MCF 10A (cell line): Measurements from ENCODE around the gene EPS8L1. TPM values are rescaled to one million over a fixed set of nuclear protein-coding genes. Genes with fewer than 3 reads are reported as not detected.
A peak's percentile ranks its signal among the peaks of the same experiment; 100 is the strongest.
"Not testable (repeated sequence)": the region's sequence is repeated elsewhere in the genome, so short reads cannot be mapped to it uniquely, and the experiment has no call there.

Source experiments
- BruUV-seq: library from RNA; stranded (reverse); fragments of 400-500 nt; replicated peaks from 2 replicates; lab custom pipeline; 2021; lab: Mats Ljungman, UMichigan
- CTCF ChIA-PET: fragments of 300-600 bp; sonication (Branson Sonifier 250); formaldehyde crosslinking; extraction: SDS; loops from one replicate; lab custom pipeline; 2021; ENCODE audit warnings: antibody characterized with exemption, inconsistent platforms; lab: Yijun Ruan, JAX
- POLR2A ChIA-PET: fragments of 300-600, 350-650 bp; sonication (Branson Sonifier 250); formaldehyde crosslinking; extraction: SDS; loops from one replicate; lab custom pipeline; 2020; ENCODE audit warnings: antibody characterized with exemption, inconsistent platforms; lab: Yijun Ruan, JAX
- DNase-seq: peaks from one replicate; pipeline ENCODE4 v3.0.0-alpha.2; 2018; ENCODE audit not compliant: unreplicated experiment
- H3K27ac Mint-ChIP-seq: one replicate; pipeline ENCODE4 v1.8.0; 2022; ENCODE audit warnings: mild to moderate bottlenecking, low read depth, mixed read lengths; ENCODE audit not compliant: unreplicated experiment
- H3K27me3 Mint-ChIP-seq: one replicate; pipeline ENCODE4 v1.8.0; 2022; ENCODE audit warnings: mixed read lengths; ENCODE audit not compliant: insufficient read depth, unreplicated experiment
- H3K36me3 Mint-ChIP-seq: one replicate; pipeline ENCODE4 v1.8.0; 2022; ENCODE audit warnings: mild to moderate bottlenecking, moderate library complexity, mixed read lengths; ENCODE audit not compliant: insufficient read depth, unreplicated experiment
- H3K4me1 Mint-ChIP-seq: one replicate; pipeline ENCODE4 v1.8.0; 2022; ENCODE audit warnings: mixed read lengths; ENCODE audit not compliant: insufficient read depth, unreplicated experiment
- H3K4me3 Mint-ChIP-seq: one replicate; pipeline ENCODE4 v1.8.0; 2022; ENCODE audit warnings: mild to moderate bottlenecking, moderate library complexity, mixed read lengths; ENCODE audit not compliant: unreplicated experiment
- H3K9me3 Mint-ChIP-seq: one replicate; pipeline ENCODE4 v1.8.0; 2022; ENCODE audit warnings: mixed read lengths; ENCODE audit not compliant: unreplicated experiment
- intact Hi-C: fragments of 100-400 bp; cut with micrococcal nuclease; formaldehyde crosslinking; loops from 2 replicates; pipeline ENCODE4 v1.14.1; 2022
- total RNA-seq: library from RNA; stranded (reverse); gene quantifications from 2 replicates; pipeline ENCODE4 v1.2.3, GENCODE V29; 2022
- TF ChIP-seq, protein P1 (sequence below): fragments of 200-600 bp; IDR thresholded peaks from one replicate; pipeline ENCODE4 v1.8.0; 2022; ENCODE audit warnings: antibody characterized with exemption, mild to moderate bottlenecking; ENCODE audit not compliant: unreplicated experiment

EPS8L1 gene
- total RNA-seq, 1 experiment from 2014 or later: 17.9 TPM

DNA sequence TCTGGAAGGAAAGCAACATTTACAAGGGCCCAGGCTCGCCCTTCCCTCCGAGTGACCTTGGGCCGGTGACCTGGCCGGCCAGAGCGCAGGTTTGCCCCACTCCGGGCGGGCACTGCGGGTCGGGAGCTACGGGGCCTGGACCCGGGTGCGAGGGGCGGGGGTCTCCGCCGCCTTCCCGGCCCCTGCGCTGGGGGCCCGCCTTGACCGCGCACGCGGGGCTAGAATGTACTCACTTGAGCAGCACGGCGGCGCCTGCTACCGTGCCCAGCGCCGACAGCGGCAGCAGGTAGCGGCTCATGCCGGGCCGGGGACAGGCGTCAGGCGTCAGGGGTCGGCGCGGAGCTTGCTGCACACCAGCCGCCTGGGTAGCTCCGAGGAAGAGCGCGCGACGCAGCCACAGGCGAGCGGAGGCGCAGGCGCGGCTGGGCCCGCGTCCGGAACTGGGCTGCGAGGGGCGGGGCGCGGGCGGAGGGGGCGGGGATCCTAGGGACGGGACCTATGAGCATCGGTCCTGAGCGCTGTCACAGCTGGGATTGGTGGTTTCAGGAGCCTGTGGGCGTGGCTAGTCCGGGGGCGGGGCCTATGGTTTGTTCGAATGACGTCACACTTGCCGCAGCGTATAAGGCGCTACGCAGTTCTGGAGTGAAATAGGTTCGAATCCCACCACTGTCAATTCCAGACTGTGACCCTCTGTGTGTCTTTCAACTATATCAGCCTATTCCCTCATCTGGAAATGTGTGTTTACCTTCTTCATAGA, 12.8 kb upstream of the EPS8L1 start, which contains the start of gene RDH13:
TSS of gene RDH13 (minus strand) at position 414 of the 757 bp plus-strand sequence. CDS start at position 298, 116 bp downstream.
- H3K9me3 Mint-ChIP-seq: no peaks in the 10 kb centered on the region
- DNase-seq: peak; percentile 96
- POLR2A ChIA-PET: interaction anchor here (0.6 to 2.0 kb wide), 11 partner anchors 8 to 614 kb away, joined by 3 to 11 read pairs (median 4); partner anchors contain the start of genes EPS8L1, FIZ1, LENG8 and TMEM238
- intact Hi-C loops: no loop called here
- peaks cover 19% of the 10 kb centered on the region for H3K36me3 Mint-ChIP-seq
- TF ChIP-seq, protein P1, sequence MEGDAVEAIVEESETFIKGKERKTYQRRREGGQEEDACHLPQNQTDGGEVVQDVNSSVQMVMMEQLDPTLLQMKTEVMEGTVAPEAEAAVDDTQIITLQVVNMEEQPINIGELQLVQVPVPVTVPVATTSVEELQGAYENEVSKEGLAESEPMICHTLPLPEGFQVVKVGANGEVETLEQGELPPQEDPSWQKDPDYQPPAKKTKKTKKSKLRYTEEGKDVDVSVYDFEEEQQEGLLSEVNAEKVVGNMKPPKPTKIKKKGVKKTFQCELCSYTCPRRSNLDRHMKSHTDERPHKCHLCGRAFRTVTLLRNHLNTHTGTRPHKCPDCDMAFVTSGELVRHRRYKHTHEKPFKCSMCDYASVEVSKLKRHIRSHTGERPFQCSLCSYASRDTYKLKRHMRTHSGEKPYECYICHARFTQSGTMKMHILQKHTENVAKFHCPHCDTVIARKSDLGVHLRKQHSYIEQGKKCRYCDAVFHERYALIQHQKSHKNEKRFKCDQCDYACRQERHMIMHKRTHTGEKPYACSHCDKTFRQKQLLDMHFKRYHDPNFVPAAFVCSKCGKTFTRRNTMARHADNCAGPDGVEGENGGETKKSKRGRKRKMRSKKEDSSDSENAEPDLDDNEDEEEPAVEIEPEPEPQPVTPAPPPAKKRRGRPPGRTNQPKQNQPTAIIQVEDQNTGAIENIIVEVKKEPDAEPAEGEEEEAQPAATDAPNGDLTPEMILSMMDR: no peak
- H3K27ac Mint-ChIP-seq: peak within 1 kb of the TSS; percentile 78
- peaks cover 16% of the 10 kb centered on the region for H3K27me3 Mint-ChIP-seq
- BruUV-seq: no TSS peak
- peak within 1 kb of the TSS; percentile 83 for H3K4me3 Mint-ChIP-seq
- H3K4me1 Mint-ChIP-seq: no peaks in the 10 kb centered on the region
- CTCF ChIA-PET: no interaction called here

- intact Hi-C loops: no loop called here
- DNase-seq: no peak
- TF ChIP-seq, protein P1: no peak
- H3K36me3 Mint-ChIP-seq: peaks cover 16% of the 10 kb centered on the region
- peak overlapping the region; percentile 83 for H3K4me3 Mint-ChIP-seq
- H3K27me3 Mint-ChIP-seq: peaks cover 20% of the 10 kb centered on the region
- CTCF ChIA-PET: interaction anchor here (1.3 kb wide), 1 partner anchor 381 kb away, joined by 5 read pairs; no protein-coding TSS in a partner anchor
- BruUV-seq: no TSS peak
- H3K4me1 Mint-ChIP-seq: no peaks in the 10 kb centered on the region
- POLR2A ChIA-PET: interaction anchor here (0.6 to 2.0 kb wide), 7 partner anchors 7 to 536 kb away, joined by 3 to 11 read pairs (median 4); partner anchors contain the start of genes EPS8L1, FIZ1, TMEM238 and ZNF524
- no peak overlapping the region for H3K27ac Mint-ChIP-seq
- H3K9me3 Mint-ChIP-seq: no peaks in the 10 kb centered on the region
Observed at GRCh38 chr19:55063492-55063843, 12.2 kb upstream of the EPS8L1 start.

- H3K4me1 Mint-ChIP-seq: peaks cover 13% of the 10 kb centered on the region
- ChIA-PET CTCF (interaction anchor here (0.6 to 0.7 kb wide), 2 partner anchors 64 to 644 kb away, joined by 3 read pairs; no protein-coding TSS in a partner anchor), POLR2A (interaction anchor here (0.6 kb wide), 1 partner anchor 617 kb away, joined by 3 read pairs; the partner anchor contains the start of gene LENG8)
- BruUV-seq, intact Hi-C loops, H3K27ac Mint-ChIP-seq, H3K36me3 Mint-ChIP-seq, DNase-seq, H3K9me3 Mint-ChIP-seq, H3K4me3 Mint-ChIP-seq: not testable (repeated sequence)
- peaks cover 20% of the 10 kb centered on the region for H3K27me3 Mint-ChIP-seq
Observed at GRCh38 chr19:55065516-55065915, 10.2 kb upstream of the EPS8L1 start.

DNA sequence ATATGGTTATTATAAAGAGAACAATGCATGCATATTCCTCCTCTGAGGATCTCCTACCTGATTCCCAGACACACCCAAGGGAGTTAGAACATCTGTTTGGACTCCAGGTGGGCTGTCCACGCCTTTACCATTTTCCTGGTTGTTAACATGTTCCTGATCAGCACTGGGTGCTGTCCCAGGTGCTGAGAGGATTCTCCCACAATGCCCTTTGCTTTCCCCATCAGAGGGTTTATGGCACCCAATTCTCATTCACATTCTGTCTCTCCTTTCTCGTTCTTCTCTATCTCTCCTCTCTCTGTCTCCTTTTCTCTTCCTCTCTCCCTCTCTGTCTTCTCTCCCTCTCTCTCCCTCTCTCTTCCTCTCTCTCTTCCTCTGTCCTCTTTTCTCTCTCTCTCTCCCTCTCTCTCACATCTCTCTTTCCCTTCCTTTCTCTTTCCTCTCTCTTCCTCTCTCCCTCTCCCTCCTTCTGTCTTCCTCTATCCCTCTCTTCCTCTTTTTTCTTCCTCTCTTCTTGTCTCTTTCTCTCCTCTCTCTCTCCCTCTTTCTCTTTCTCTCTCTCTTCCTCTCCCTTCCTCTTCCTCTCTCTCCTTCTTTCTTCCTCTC, 9.5 kb upstream of the EPS8L1 start:
- H3K4me1 Mint-ChIP-seq: peaks cover 16% of the 10 kb centered on the region
- peaks cover 20% of the 10 kb centered on the region for H3K27me3 Mint-ChIP-seq
- no peak overlapping the region for H3K27ac Mint-ChIP-seq

More for the DNA sequence above, 9.5 kb upstream of the EPS8L1 start:
- peak; percentile 27 for DNase-seq
- TF ChIP-seq, protein P1: no peak
- no peak overlapping the region for H3K4me3 Mint-ChIP-seq
- H3K36me3 Mint-ChIP-seq: peaks cover 4% of the 10 kb centered on the region
- ChIA-PET CTCF (interaction anchor here (0.6 kb wide), 1 partner anchor 65 kb away, joined by 3 read pairs; no protein-coding TSS in a partner anchor), POLR2A (no interaction called here)
- no peaks in the 10 kb centered on the region for H3K9me3 Mint-ChIP-seq
- BruUV-seq: no TSS peak
- intact Hi-C loops: no loop called here
